GM12878 (cell line): ENCODE results near the gene KIZ. TPM values are rescaled to one million over a fixed set of nuclear protein-coding genes. Genes with fewer than 3 reads are reported as not detected.

Experiments
- MXI1 ChIP-seq: fragments of 150-350 bp; IDR thresholded peaks from 2 replicates; pipeline ENCODE4 v1.6.1; 2011; ENCODE audit warnings: low read depth, mild to moderate bottlenecking, inconsistent platforms, low read length, improper control_type of control experiment
- PRDM15 ChIP-seq: fragments of 450-650 bp; formaldehyde crosslinking; IDR thresholded peaks from 2 replicates; pipeline ENCODE4 v1.4.0; 2020; ENCODE audit warnings: mild to moderate bottlenecking, moderate library complexity
- SMARCA5 ChIP-seq: fragments of 450-650 bp; IDR thresholded peaks from 2 replicates; pipeline ENCODE4 v1.6.1; 2017; ENCODE audit warnings: mild to moderate bottlenecking
- ZNF592 ChIP-seq: fragments of 450-650 bp; IDR thresholded peaks from 2 replicates; pipeline ENCODE4 v1.6.1; 2017; ENCODE audit warnings: mild to moderate bottlenecking, moderate library complexity
- polyA plus RNA-seq, 11 experiments: library from polyadenylated mRNA; depleted of rRNA in 4 of 11; unstranded in 6 of 11; stranded (reverse) in 5 of 11; fragments of >200 nt; fragmentation: Nextera tagmentation in 4 of 11; fragmentation: Illumina TruSeq in 1 of 11; extraction: Ambion mirVana in 4 of 11; extraction: Trizol in 1 of 11; gene quantifications; 1 replicate in 1 of 11; 2 replicates in 10 of 11; pipeline versions ENCODE4 v1.2.1 to v1.2.3, GENCODE V29; 2011 to 2016; ENCODE audit warnings: inconsistent platforms in 2 of 11, missing spikeins in 2 of 11, low read depth in 1 of 11
- total RNA-seq, 4 experiments: library from RNA; depleted of rRNA in 3 of 4; stranded (reverse); fragments of >200 nt in 3 of 4; fragmentation: Illumina TruSeq in 1 of 4; extraction: Trizol in 1 of 4; gene quantifications; 2 replicates each; pipeline versions ENCODE4 v1.2.1 to v1.2.3, GENCODE V29; 2013 to 2021

Gene KIZ
- total and polyA plus RNA-seq, 10 of the 15 experiments (the other 5 are each of a cell fraction or from before 2014, with no cell fraction given), result 2.7 to 11.0 (median 7.3) TPM

DNA sequence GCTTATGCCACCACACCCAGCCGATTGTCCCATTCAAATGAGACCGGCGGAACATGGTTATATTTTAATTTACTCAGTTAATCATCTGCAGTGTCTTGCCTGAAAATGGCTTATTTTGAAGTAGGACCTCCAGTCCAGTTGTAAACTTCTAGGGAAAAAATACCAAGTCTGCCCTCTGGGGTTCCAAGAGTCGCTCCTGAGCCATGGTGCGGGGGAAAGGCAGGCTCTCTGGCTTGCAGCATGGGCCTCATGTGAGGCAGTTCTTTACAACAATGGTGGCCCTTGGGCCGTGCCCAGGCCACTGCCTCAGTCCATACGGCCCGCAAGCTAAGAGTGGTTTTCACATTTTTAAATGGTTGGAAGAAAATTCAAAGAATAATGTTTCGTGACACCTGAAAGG lies 114.5 kb downstream of the KIZ start (continued):
- TF ChIP-seq ZNF592 (no peak), PRDM15 (CRISPR knock-in tag) (no peak), SMARCA5 (no peak), MXI1 (no peak)
